Measurements from ENCODE around the gene KLF6. TPM values are rescaled to one million over a fixed set of nuclear protein-coding genes. Genes with fewer than 3 reads are reported as not detected.

KLF6 gene
- total RNA-seq, 1 donor from 2014 or later: 330 TPM

GRCh38 chr10:3830946-3831345 is 45.9 kb upstream of the KLF6 start:
- no peak for DNase-seq (ENCODE audit: low spot score)
- H3K4me3 Mint-ChIP-seq (ENCODE audit: unreplicated experiment): no peak overlapping the region
- no peak for TF ChIP-seq CTCF (IDR thresholded peaks at IDR 0.05)
- H3K9me3 Mint-ChIP-seq (ENCODE audit: low read depth): no peaks in the 10 kb centered on the region
- no peaks in the 10 kb centered on the region for H3K36me3 Mint-ChIP-seq (ENCODE audit: low read depth)
- no peaks in the 10 kb centered on the region for H3K27me3 Mint-ChIP-seq (ENCODE audit: low read depth)
- peak overlapping the region; percentile 28 for H3K27ac Mint-ChIP-seq (ENCODE audit: unreplicated experiment)
- H3K4me1 Mint-ChIP-seq (ENCODE audit: low read depth): peaks cover 63% of the 10 kb centered on the region

GRCh38 chr10:3829156-3830050 is 44.4 kb upstream of the KLF6 start:
- peaks cover 76% of the 10 kb centered on the region for H3K4me1 Mint-ChIP-seq (ENCODE audit: low read depth)
- no peak for TF ChIP-seq CTCF (IDR thresholded peaks at IDR 0.05)
- peak overlapping the region; percentile 92 for H3K27ac Mint-ChIP-seq (ENCODE audit: unreplicated experiment)
- H3K9me3 Mint-ChIP-seq (ENCODE audit: low read depth): no peaks in the 10 kb centered on the region
- peak overlapping the region; percentile 63 for H3K4me3 Mint-ChIP-seq (ENCODE audit: unreplicated experiment)
- H3K36me3 Mint-ChIP-seq (ENCODE audit: low read depth): no peaks in the 10 kb centered on the region
- no peak for DNase-seq (ENCODE audit: low spot score)
- no peaks in the 10 kb centered on the region for H3K27me3 Mint-ChIP-seq (ENCODE audit: low read depth)

- no peak for DNase-seq (ENCODE audit: low spot score)
- Mint-ChIP-seq H3K27me3 (ENCODE audit: low read depth) (no peaks in the 10 kb centered on the region), H3K36me3 (ENCODE audit: low read depth) (no peaks in the 10 kb centered on the region), H3K4me1 (ENCODE audit: low read depth) (peaks cover 76% of the 10 kb centered on the region), H3K4me3 (ENCODE audit: unreplicated experiment) (peak overlapping the region; percentile 63), H3K9me3 (ENCODE audit: low read depth) (no peaks in the 10 kb centered on the region), H3K27ac (ENCODE audit: unreplicated experiment) (peak overlapping the region; percentile 92)
- no peak for TF ChIP-seq CTCF (IDR thresholded peaks at IDR 0.05)
Measured at GRCh38 chr10:3828404-3829155, 43.6 kb upstream of the KLF6 start.

GRCh38 chr10:3827768-3828403 is 42.9 kb upstream of the KLF6 start:
- Mint-ChIP-seq H3K27me3 (ENCODE audit: low read depth) (no peaks in the 10 kb centered on the region), H3K27ac (ENCODE audit: unreplicated experiment) (peak overlapping the region; percentile 92), H3K36me3 (ENCODE audit: low read depth) (no peaks in the 10 kb centered on the region), H3K4me3 (ENCODE audit: unreplicated experiment) (no peak overlapping the region), H3K4me1 (ENCODE audit: low read depth) (peaks cover 76% of the 10 kb centered on the region), H3K9me3 (ENCODE audit: low read depth) (no peaks in the 10 kb centered on the region)
- no peak for TF ChIP-seq CTCF (IDR thresholded peaks at IDR 0.05)
- DNase-seq (ENCODE audit: low spot score): no peak

GRCh38 chr10:3827266-3827665 is 42.3 kb upstream of the KLF6 start:
- H3K4me1 Mint-ChIP-seq (ENCODE audit: low read depth): peaks cover 76% of the 10 kb centered on the region
- DNase-seq (ENCODE audit: low spot score): no peak
- no peaks in the 10 kb centered on the region for H3K9me3 Mint-ChIP-seq (ENCODE audit: low read depth)
- H3K36me3 Mint-ChIP-seq (ENCODE audit: low read depth): no peaks in the 10 kb centered on the region
- TF ChIP-seq CTCF (IDR thresholded peaks at IDR 0.05): no peak
- H3K4me3 Mint-ChIP-seq (ENCODE audit: unreplicated experiment): no peak overlapping the region
- H3K27me3 Mint-ChIP-seq (ENCODE audit: low read depth): no peaks in the 10 kb centered on the region
- H3K27ac Mint-ChIP-seq (ENCODE audit: unreplicated experiment): peak overlapping the region; percentile 92
